Fibroblast of pulmonary artery (primary cell): Measurements from ENCODE around the gene MRPL23.

Source experiments
- DNase-seq: peaks from one replicate; pipeline ENCODE4 v3.0.0-alpha.2; 2010; ENCODE audit warnings: low read depth
- H3K4me3 ChIP-seq: replicated peaks from 2 replicates; pipeline ENCODE4 v1.5.1; 2011; ENCODE audit warnings: low read depth, mild to moderate bottlenecking, control low read depth, low read length, moderate library complexity
- TF ChIP-seq, protein P1 (sequence below): IDR thresholded peaks from 2 replicates; pipeline ENCODE4 v1.5.1; 2011; ENCODE audit warnings: mild to moderate bottlenecking, control low read depth, low read length, inconsistent platforms; ENCODE audit errors: missing control alignments

Gene MRPL23

DNA sequence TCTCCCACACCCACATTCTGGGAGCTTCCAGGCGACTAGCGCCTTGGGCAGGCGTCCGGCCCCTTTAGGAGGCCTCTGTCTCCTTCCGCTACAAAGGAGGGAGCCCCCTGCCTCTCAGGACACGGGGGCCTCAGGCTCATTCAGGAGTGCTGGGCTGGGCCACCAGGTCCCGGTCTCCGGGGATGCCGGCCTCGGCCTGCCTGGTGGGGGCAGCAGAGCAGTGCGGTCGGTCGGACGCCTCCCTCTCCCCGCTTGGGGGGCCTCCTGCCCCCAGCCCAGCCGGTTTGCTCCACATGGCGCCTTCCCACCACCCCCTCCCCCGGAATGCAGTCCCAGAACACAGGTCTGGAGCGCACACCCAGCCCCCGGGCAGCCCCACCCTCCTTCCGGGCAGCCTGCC is 21.9 kb downstream of the MRPL23 start:
- TF ChIP-seq, protein P1, sequence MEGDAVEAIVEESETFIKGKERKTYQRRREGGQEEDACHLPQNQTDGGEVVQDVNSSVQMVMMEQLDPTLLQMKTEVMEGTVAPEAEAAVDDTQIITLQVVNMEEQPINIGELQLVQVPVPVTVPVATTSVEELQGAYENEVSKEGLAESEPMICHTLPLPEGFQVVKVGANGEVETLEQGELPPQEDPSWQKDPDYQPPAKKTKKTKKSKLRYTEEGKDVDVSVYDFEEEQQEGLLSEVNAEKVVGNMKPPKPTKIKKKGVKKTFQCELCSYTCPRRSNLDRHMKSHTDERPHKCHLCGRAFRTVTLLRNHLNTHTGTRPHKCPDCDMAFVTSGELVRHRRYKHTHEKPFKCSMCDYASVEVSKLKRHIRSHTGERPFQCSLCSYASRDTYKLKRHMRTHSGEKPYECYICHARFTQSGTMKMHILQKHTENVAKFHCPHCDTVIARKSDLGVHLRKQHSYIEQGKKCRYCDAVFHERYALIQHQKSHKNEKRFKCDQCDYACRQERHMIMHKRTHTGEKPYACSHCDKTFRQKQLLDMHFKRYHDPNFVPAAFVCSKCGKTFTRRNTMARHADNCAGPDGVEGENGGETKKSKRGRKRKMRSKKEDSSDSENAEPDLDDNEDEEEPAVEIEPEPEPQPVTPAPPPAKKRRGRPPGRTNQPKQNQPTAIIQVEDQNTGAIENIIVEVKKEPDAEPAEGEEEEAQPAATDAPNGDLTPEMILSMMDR = no peak

DNA sequence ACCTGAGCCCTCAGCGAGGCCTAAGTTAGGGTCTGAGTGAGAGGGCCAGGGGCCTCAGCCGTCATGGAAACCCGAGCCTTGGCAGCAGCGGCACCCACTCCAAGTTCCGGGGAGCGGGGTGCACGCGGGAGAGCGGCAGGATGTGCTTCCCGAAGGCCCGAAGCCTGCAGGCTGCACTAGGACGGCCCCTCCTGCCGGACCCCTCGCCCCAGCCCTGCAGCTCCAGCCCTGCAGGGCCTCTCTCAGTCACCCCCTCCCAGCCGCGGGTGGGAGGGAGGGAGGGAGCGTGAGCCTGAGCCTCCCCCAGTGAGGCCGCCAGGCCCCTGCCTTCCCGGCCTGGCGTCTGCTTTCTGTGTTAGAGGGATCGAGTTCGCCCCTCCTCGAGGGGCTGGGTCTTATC is 22.6 kb downstream of the MRPL23 start:
- no peak overlapping the region for H3K4me3 ChIP-seq
- TF ChIP-seq, protein P1 = no peak

More for the DNA sequence above, 21.9 kb downstream of the MRPL23 start:
- H3K4me3 ChIP-seq = no peak overlapping the region
- no peak for DNase-seq

DNA sequence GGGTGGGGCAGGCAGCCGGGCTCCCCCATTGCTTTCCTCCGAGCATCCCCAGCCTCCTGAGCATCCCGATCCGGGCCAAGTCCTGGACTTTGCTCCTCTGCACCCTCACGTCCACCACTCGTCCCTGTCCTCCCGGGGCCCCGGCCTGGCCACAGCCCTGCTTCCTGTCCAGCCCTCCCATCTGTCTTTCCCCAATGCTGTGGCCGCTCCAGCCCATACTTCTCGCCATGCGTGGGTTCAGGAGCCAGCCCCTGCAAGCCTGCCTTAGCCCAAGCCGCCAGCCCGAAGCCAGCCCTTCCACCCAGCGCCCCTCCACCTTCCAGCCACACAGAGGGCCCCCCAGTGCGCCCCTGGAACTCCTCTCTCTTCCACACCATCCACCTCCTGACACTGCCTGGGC is 23.8 kb downstream of the MRPL23 start:
- no peak overlapping the region for H3K4me3 ChIP-seq
- no peak for DNase-seq
- TF ChIP-seq, protein P1 = no peak

More for the DNA sequence above, 22.6 kb downstream of the MRPL23 start:
- DNase-seq = no peak

DNA sequence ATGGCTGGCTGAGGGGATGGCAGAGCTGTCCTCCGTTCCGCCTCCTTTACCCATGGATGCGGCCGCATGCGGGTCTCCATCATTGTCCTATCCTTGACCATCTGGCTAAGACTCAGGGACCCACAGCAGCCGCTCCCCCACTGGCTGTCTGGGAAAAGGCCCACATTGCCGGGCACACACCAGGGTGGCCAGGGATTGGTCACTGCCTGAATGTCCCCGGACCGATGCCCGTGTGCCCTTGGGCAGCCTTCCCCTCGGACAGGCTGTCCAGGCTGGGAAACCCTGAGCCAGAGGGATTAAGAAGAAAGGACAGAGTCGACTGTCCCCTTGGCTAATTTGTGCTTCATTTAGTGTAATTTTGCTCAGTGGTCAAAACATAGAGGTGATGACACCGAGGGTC is 28.1 kb downstream of the MRPL23 start:
- no peak for DNase-seq
- TF ChIP-seq, protein P1 = no peak

DNA sequence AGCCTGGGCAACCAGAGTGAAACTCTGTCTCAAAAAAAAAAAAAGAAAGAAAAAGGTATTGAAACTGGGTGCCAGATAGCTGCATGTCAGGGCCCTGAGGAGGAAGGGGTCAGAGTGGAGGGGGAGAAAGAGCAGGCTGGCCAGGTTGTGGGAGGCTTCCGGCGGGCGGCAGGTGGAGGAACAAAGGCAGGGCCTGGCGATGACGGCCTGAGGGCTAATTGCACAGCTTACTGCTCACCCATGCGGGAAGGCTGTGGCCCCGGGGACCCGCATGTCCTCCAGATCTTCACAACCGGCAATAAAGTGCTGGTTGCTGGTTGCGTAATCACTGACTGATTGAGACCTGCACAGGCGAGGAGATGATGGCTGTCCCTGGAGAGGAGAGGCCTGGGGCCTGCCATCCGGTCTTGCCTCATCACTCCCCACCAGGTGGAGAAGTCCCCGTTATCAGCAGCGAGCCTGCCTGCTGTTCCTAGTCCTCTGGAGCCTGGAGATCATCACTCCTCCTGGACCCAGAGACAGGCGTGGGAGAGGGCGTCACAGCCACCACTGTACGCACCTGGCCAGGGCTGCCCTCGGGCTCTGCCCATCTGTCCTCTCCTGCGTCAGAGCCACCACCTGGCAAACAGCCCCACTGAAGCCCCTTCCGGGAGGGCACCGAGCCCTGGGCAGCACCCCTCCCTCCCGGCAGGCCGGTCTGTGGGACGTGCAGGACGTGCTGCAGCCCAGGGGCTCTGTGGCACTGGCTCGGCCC is 31.8 kb downstream of the MRPL23 start:
- TF ChIP-seq, protein P1 = no peak
- no peak for DNase-seq
- no peak overlapping the region for H3K4me3 ChIP-seq

More for the DNA sequence above, 28.1 kb downstream of the MRPL23 start:
- H3K4me3 ChIP-seq = no peak overlapping the region

DNA sequence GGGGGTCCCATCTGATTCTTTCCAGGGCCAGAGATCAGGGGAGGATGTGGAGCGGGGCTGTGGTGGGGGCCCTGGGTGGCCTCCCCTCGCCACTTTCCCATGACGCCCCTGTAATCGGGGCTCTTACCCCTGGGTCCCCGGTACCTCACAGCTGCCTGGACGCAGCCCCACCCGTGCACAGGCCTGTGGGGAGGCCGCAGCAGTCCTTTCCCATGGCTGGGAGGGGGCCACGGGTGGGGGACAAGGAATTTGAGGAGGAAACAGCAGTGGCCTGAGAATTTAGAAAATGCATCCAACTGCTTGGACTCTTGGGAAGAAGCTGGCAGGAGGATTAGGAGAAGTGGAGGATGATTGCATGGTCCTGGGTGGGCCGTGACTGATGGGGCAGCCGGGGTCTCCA is 32.5 kb downstream of the MRPL23 start:
- no peak for DNase-seq
- TF ChIP-seq, protein P1 = no peak

More for the DNA sequence above, 32.5 kb downstream of the MRPL23 start:
- H3K4me3 ChIP-seq = no peak overlapping the region
